DOHH2 (cell line): Measurements from ENCODE around the gene CCDC40.

Source experiments
- CTCF ChIP-seq: fragments of 200-600 bp; sonication (generic); IDR thresholded peaks from one replicate; pipeline ENCODE4 v1.5.1; 2014; ENCODE audit warnings: antibody characterized with exemption, mild to moderate bottlenecking, low read depth, low read length; ENCODE audit not compliant: poor library complexity, severe bottlenecking
- EZH2phosphoT487 ChIP-seq: fragments of 200-600 bp; sonication (generic); IDR thresholded peaks from 2 replicates; pipeline ENCODE4 v1.6.1; 2017; ENCODE audit warnings: borderline replicate concordance, mild to moderate bottlenecking, antibody characterized with exemption, low read length, moderate library complexity, mixed read lengths

- no peak for TF ChIP-seq CTCF
- no peak for TF ChIP-seq EZH2phosphoT487
Observed at GRCh38 chr17:79994602-79995001, 41.8 kb upstream of the CCDC40 start.
